Upper lobe of left lung (tissue), 4 donors: ENCODE measurements around the gene C20orf144.

Experiments
- EP300 ChIP-seq, 4 donors: sonication (generic); formaldehyde crosslinking; IDR thresholded peaks; one replicate each; pipeline ENCODE4 v1.5.1; 2017; ENCODE audit warnings: antibody characterized with exemption in 4 of 4, control low read depth in 2 of 4
- POLR2A ChIP-seq, 4 donors: fragments of 450-650 bp; IDR thresholded peaks; one replicate each; pipeline ENCODE4 v1.5.1; 2016 to 2017; ENCODE audit warnings: antibody characterized with exemption in 4 of 4, mild to moderate bottlenecking in 2 of 4
- POLR2AphosphoS5 ChIP-seq, 2 donors: sonication (generic); formaldehyde crosslinking; IDR thresholded peaks; one replicate each; pipeline ENCODE4 v1.5.1; 2017; ENCODE audit warnings: antibody characterized with exemption in 2 of 2
- TF ChIP-seq, protein P1 (sequence below), 6 experiments: fragments of 450-650 bp in 4 of 6; fragments of 200-600 bp in 2 of 6; sonication (generic) in 2 of 6; IDR thresholded peaks; one replicate each; pipeline ENCODE4 v1.5.1; 2016 to 2019; ENCODE audit warnings: antibody characterized with exemption in 6 of 6

DNA sequence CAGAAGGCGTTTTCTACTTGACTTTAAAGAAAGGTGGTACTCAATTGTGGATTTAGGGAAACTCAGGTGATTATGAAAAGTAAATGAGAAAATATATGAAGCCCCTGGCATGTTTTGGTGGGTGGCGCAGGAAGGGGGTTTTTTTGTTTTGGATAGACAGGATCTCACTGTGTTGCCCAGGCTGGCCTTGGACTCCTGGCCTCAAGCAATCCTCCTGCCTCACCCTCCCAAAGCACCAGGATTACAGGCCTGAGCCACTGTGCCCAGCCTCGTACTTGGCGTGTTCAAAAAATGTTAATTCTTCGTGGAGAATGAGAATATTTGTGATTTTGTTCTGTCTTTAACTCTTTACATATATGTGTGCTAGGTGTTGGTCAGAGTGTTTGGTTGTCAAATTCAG, 32.1 kb upstream of the C20orf144 start:
- TF ChIP-seq, protein P1, sequence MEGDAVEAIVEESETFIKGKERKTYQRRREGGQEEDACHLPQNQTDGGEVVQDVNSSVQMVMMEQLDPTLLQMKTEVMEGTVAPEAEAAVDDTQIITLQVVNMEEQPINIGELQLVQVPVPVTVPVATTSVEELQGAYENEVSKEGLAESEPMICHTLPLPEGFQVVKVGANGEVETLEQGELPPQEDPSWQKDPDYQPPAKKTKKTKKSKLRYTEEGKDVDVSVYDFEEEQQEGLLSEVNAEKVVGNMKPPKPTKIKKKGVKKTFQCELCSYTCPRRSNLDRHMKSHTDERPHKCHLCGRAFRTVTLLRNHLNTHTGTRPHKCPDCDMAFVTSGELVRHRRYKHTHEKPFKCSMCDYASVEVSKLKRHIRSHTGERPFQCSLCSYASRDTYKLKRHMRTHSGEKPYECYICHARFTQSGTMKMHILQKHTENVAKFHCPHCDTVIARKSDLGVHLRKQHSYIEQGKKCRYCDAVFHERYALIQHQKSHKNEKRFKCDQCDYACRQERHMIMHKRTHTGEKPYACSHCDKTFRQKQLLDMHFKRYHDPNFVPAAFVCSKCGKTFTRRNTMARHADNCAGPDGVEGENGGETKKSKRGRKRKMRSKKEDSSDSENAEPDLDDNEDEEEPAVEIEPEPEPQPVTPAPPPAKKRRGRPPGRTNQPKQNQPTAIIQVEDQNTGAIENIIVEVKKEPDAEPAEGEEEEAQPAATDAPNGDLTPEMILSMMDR (IDR thresholded peaks at IDR 0.05): no peak
- TF ChIP-seq POLR2AphosphoS5 (IDR thresholded peaks at IDR 0.05): no peak
- no peak for TF ChIP-seq POLR2A (IDR thresholded peaks at IDR 0.05)
- no peak for TF ChIP-seq EP300 (IDR thresholded peaks at IDR 0.05)
